SK-N-SH (cell line): ENCODE measurements around the gene RNF126. TPM values are rescaled to one million over a fixed set of nuclear protein-coding genes. Genes with fewer than 3 reads are reported as not detected.

Source experiments
- CTCF ChIA-PET: fragments of 300-600, 350-600 bp; formaldehyde crosslinking; extraction: SDS; loops from one replicate; lab custom pipeline; 2021; lab: Yijun Ruan, JAX
- POLR2A ChIA-PET: fragments of 350-600 bp; sonication (Branson Sonifier 250); formaldehyde crosslinking; extraction: SDS; loops from one replicate; lab custom pipeline; 2020; ENCODE audit warnings: antibody characterized with exemption, inconsistent platforms; lab: Yijun Ruan, JAX
- DNase-seq: peaks from one replicate; pipeline ENCODE4 v3.0.0; 2012
- H2AFZ ChIP-seq: fragments of 200-600 bp; sonication (generic); 2 replicates; pipeline ENCODE4 v1.8.1; 2016; ENCODE audit warnings: antibody characterized with exemption, mild to moderate bottlenecking, low read depth
- H3F3A ChIP-seq: fragments of 200-600 bp; sonication (generic); replicated peaks from 2 replicates; pipeline ENCODE3; 2016; ENCODE audit warnings: antibody characterized with exemption, mild to moderate bottlenecking; ENCODE audit not compliant: insufficient read depth
- H3K27ac ChIP-seq, 2 experiments: fragments of 200-500 bp in 1 of 2; fragments of 200-600 bp in 1 of 2; sonication (Bioruptor generic) in 1 of 2; sonication (generic), shearing (Covaris generic) in 1 of 2; 2 replicates each; pipeline versions ENCODE4 v1.5.1 to v1.6.1; 2014 to 2016; ENCODE audit warnings: low read depth in 2 of 2, inconsistent platforms in 1 of 2, low read length in 1 of 2, mild to moderate bottlenecking in 1 of 2, mixed read lengths in 1 of 2
- H3K27me3 ChIP-seq: fragments of 200-600 bp; sonication (generic), shearing (Covaris generic); 2 replicates; pipeline ENCODE4 v1.6.1; 2016; ENCODE audit warnings: mixed run types; ENCODE audit not compliant: insufficient read depth
- H3K36me3 ChIP-seq, 2 experiments: fragments of 200-500 bp in 1 of 2; fragments of 200-600 bp in 1 of 2; sonication (Bioruptor generic) in 1 of 2; sonication (generic) in 1 of 2; replicated peaks in 1 of 2; 2 replicates each; pipeline versions ENCODE3 to v1.5.1; 2014 to 2016; ENCODE audit warnings: low read length in 1 of 2, mild to moderate bottlenecking in 1 of 2; ENCODE audit not compliant: insufficient read depth in 2 of 2, control insufficient read depth in 1 of 2
- H3K4me1 ChIP-seq, 2 experiments: fragments of 200-500 bp in 1 of 2; fragments of 200-600 bp in 1 of 2; sonication (Bioruptor generic) in 1 of 2; sonication (generic), shearing (Covaris generic) in 1 of 2; 2 replicates each; pipeline versions ENCODE4 v1.5.1 to v1.6.1; 2014 to 2016; ENCODE audit warnings: low read depth in 1 of 2, low read length in 1 of 2, mixed run types in 1 of 2; ENCODE audit not compliant: insufficient read depth in 2 of 2, control insufficient read depth in 1 of 2
- H3K4me2 ChIP-seq: fragments of 200-600 bp; sonication (generic), shearing (Covaris generic); 2 replicates; pipeline ENCODE4 v1.6.1; 2017; ENCODE audit warnings: mixed run types
- H3K4me3 ChIP-seq, 2 experiments: fragments of 200-500 bp in 1 of 2; fragments of 200-600 bp in 1 of 2; sonication (Bioruptor generic) in 1 of 2; sonication (generic), shearing (Covaris generic) in 1 of 2; 2 replicates each; pipeline versions ENCODE4 v1.5.1 to v1.8.1; 2014 to 2016; ENCODE audit warnings: low read depth in 2 of 2, inconsistent platforms in 1 of 2, low read length in 1 of 2, mild to moderate bottlenecking in 1 of 2, mixed read lengths in 1 of 2, moderate library complexity in 1 of 2
- H3K79me2 ChIP-seq: fragments of 200-600 bp; sonication (generic); 2 replicates; pipeline ENCODE4 v1.8.1; 2017; ENCODE audit warnings: mild to moderate bottlenecking; ENCODE audit not compliant: insufficient read depth
- H3K9ac ChIP-seq: fragments of 200-600 bp; sonication (generic); 2 replicates; pipeline ENCODE4 v1.6.1; 2017; ENCODE audit warnings: mixed run types
- H3K9me2 ChIP-seq: fragments of 200-600 bp; sonication (generic); 2 replicates; pipeline ENCODE4 v1.6.1; 2017; ENCODE audit warnings: mixed run types
- H3K9me3 ChIP-seq: fragments of 200-600 bp; sonication (generic); 2 replicates; pipeline ENCODE4 v1.6.1; 2017; ENCODE audit warnings: mixed run types, mild to moderate bottlenecking, moderate library complexity
- H4K20me1 ChIP-seq: fragments of 200-600 bp; sonication (generic); 2 replicates; pipeline ENCODE4 v1.6.1; 2017; ENCODE audit warnings: mild to moderate bottlenecking, mixed run types; ENCODE audit not compliant: insufficient read depth
- CHD2 ChIP-seq: fragments of 150-350 bp; IDR thresholded peaks from 2 replicates; pipeline ENCODE4 v1.6.1; 2018; ENCODE audit warnings: low read length; ENCODE audit not compliant: partially characterized antibody
- ELF1 ChIP-seq: IDR thresholded peaks from 2 replicates; pipeline ENCODE4 v1.4.0; 2012
- EZH2phosphoT487 ChIP-seq: fragments of 200-600 bp; sonication (generic); IDR thresholded peaks from 2 replicates; pipeline ENCODE4 v1.6.1; 2017; ENCODE audit warnings: low read depth, mixed run types, mild to moderate bottlenecking, antibody characterized with exemption, moderate library complexity, borderline replicate concordance
- FOXJ3 ChIP-seq: sonication (generic); formaldehyde crosslinking; IDR thresholded peaks from 2 replicates; pipeline ENCODE4 v1.5.1; 2020; ENCODE audit warnings: mild to moderate bottlenecking, missing genetic modification reagents
- FOXM1 ChIP-seq: IDR thresholded peaks from 2 replicates; pipeline ENCODE4 v1.4.0; 2012; ENCODE audit warnings: low read depth, mild to moderate bottlenecking
- GABPA ChIP-seq: IDR thresholded peaks from 2 replicates; pipeline ENCODE4 v1.4.0; 2012; ENCODE audit warnings: low read depth, mild to moderate bottlenecking
- JUND ChIP-seq: IDR thresholded peaks from 2 replicates; pipeline ENCODE4 v1.4.0; 2012
- NFIC ChIP-seq: IDR thresholded peaks from 2 replicates; pipeline ENCODE4 v1.4.0; 2012; ENCODE audit warnings: borderline replicate concordance
- NRF1 ChIP-seq: IDR thresholded peaks from 2 replicates; pipeline ENCODE4 v1.6.1; 2012; ENCODE audit warnings: low read depth, mild to moderate bottlenecking, low read length
- POLR2AphosphoS5 ChIP-seq: IDR thresholded peaks from 2 replicates; pipeline ENCODE4 v1.6.1; 2012; ENCODE audit warnings: low read depth, low read length
- RFX5 ChIP-seq: IDR thresholded peaks from 2 replicates; pipeline ENCODE4 v1.6.1; 2012; ENCODE audit warnings: mild to moderate bottlenecking, improper control_type of control experiment, low read length
- SMC3 ChIP-seq: IDR thresholded peaks from 2 replicates; pipeline ENCODE4 v1.6.1; 2012; ENCODE audit warnings: low read depth, low read length, improper control_type of control experiment
- TAF1 ChIP-seq: IDR thresholded peaks from 2 replicates; pipeline ENCODE4 v1.6.1; 2012; ENCODE audit warnings: low read depth, mild to moderate bottlenecking, low read length, moderate library complexity, borderline replicate concordance
- TEAD4 ChIP-seq: IDR thresholded peaks from 2 replicates; pipeline ENCODE4 v1.4.0; 2012; ENCODE audit warnings: mild to moderate bottlenecking, borderline replicate concordance; ENCODE audit not compliant: insufficient read depth
- WGBS: methylation state at CpG from one replicate; pipeline ENCODE4 v1.1.6; 2017; ENCODE audit warnings: low lambda C conversion rate; 5-methylcytosine and 5-hydroxymethylcytosine counted together
- polyA plus RNA-seq, 3 experiments: library from polyadenylated mRNA; depleted of rRNA; stranded (reverse); fragments of >200 nt; gene quantifications; 2 replicates each; pipeline ENCODE4 v1.2.3, GENCODE V29; 2012
- TF ChIP-seq, protein P1 (sequence below): IDR thresholded peaks from 2 replicates; pipeline ENCODE4 v1.4.0; 2012; ENCODE audit warnings: low read depth, borderline replicate concordance
- TF ChIP-seq, protein P2 (sequence below): fragments of 150-350 bp; IDR thresholded peaks from 2 replicates; pipeline ENCODE4 v1.6.1; 2017; ENCODE audit warnings: antibody characterized with exemption, low read length, low read depth, borderline replicate concordance
- TF ChIP-seq, protein P3 (sequence below): IDR thresholded peaks from 2 replicates; pipeline ENCODE4; 2012
- TF ChIP-seq, protein P4 (sequence below): fragments of 150-350 bp; IDR thresholded peaks from 2 replicates; pipeline ENCODE4 v1.6.1; 2016; ENCODE audit warnings: mild to moderate bottlenecking, low read depth, low read length
- TF ChIP-seq, protein P5 (sequence below): fragments of 200-600 bp; sonication (generic); IDR thresholded peaks from 2 replicates; pipeline ENCODE4 v1.6.1; 2017; ENCODE audit warnings: antibody characterized with exemption, mild to moderate bottlenecking, moderate library complexity
- TF ChIP-seq, protein P6 (sequence below): IDR thresholded peaks from 2 replicates; pipeline ENCODE4 v1.4.0; 2012; ENCODE audit warnings: low read depth

The RNF126 gene
- polyA plus RNA-seq, 1 of the 3 experiments (the other 2 are of a cell fraction): 12.9 TPM

DNA sequence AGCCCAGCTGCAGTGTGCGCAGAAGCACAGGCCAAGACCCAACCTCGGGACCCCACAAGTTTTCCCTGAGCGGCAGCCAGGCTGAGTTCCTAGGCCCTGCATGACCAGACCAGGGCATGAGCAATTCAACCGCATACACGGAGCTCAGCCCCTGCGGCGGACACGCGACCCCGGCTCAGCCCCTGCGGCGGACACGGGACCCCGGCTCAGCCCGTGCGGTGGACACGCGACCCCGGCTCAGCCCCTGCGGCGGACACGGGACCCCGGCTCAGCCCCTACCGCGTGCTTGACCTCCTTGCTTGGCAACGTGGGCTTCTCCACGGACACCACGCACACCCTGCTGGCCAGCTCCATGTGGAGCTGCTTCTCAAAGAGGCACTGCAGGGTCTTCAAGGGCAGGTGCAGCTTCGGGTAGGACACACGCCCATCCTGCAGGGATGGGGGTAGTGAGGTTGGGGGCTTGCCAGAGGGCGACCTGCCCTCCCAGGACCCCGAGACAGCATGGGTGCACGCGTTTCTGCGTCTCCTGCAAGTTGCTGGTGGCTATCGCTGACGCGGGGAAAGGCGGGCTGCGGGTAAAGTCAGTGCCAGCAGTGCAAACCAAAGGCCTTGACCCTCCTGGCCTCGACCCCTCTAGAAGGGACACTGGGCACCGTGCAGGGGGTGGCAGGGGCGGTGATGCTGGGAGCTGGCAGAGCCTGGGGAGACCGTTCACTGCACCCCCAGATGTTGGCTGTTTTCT, 39.7 kb downstream of the RNF126 start:
- H3K4me2 ChIP-seq: no peak overlapping the region
- no peak overlapping the region for H3K4me3 ChIP-seq
- H3K27ac ChIP-seq: peak overlapping the region in 1 of 2 experiments; percentile 42; a peak in 2 of 4 replicates
- H3K9me3 ChIP-seq: no peaks in the 10 kb centered on the region
- H3K36me3 ChIP-seq: peaks cover 0 to 33% of the 10 kb centered on the region in 2 experiments
- H4K20me1 ChIP-seq: 0 out of 2 replicates have a peak, but pooled peaks cover 7% of the 10 kb centered on the region
- ChIA-PET POLR2A (no interaction called here), CTCF (interaction anchor here (1.2 to 1.4 kb wide), 2 partner anchors 35 to 39 kb away, joined by 3 to 6 read pairs; no protein-coding TSS in a partner anchor)
- no peaks in the 10 kb centered on the region for H3F3A ChIP-seq
- no peak overlapping the region for H3K9ac ChIP-seq
- H3K4me1 ChIP-seq: no peaks in the 10 kb centered on the region
- no peaks in the 10 kb centered on the region for H3K27me3 ChIP-seq
- TF ChIP-seq TAF1: no peak
- no peak for TF ChIP-seq GABPA
- TF ChIP-seq RFX5: no peak
- TF ChIP-seq EZH2phosphoT487: no peak
- no peak for TF ChIP-seq FOXM1
- TF ChIP-seq, protein P1, sequence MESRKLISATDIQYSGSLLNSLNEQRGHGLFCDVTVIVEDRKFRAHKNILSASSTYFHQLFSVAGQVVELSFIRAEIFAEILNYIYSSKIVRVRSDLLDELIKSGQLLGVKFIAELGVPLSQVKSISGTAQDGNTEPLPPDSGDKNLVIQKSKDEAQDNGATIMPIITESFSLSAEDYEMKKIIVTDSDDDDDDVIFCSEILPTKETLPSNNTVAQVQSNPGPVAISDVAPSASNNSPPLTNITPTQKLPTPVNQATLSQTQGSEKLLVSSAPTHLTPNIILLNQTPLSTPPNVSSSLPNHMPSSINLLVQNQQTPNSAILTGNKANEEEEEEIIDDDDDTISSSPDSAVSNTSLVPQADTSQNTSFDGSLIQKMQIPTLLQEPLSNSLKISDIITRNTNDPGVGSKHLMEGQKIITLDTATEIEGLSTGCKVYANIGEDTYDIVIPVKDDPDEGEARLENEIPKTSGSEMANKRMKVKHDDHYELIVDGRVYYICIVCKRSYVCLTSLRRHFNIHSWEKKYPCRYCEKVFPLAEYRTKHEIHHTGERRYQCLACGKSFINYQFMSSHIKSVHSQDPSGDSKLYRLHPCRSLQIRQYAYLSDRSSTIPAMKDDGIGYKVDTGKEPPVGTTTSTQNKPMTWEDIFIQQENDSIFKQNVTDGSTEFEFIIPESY: no peak
- TF ChIP-seq, protein P2, sequence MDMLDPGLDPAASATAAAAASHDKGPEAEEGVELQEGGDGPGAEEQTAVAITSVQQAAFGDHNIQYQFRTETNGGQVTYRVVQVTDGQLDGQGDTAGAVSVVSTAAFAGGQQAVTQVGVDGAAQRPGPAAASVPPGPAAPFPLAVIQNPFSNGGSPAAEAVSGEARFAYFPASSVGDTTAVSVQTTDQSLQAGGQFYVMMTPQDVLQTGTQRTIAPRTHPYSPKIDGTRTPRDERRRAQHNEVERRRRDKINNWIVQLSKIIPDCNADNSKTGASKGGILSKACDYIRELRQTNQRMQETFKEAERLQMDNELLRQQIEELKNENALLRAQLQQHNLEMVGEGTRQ: no peak
- no peak for TF ChIP-seq POLR2AphosphoS5
- TF ChIP-seq, protein P3, sequence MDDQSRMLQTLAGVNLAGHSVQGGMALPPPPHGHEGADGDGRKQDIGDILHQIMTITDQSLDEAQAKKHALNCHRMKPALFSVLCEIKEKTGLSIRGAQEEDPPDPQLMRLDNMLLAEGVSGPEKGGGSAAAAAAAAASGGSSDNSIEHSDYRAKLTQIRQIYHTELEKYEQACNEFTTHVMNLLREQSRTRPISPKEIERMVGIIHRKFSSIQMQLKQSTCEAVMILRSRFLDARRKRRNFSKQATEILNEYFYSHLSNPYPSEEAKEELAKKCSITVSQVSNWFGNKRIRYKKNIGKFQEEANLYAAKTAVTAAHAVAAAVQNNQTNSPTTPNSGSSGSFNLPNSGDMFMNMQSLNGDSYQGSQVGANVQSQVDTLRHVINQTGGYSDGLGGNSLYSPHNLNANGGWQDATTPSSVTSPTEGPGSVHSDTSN: no peak
- TF ChIP-seq ELF1: no peak
- TF ChIP-seq JUND: no peak
- TF ChIP-seq CHD2: no peak
- no peak for TF ChIP-seq FOXJ3 (CRISPR knock-in tag)
- TF ChIP-seq NFIC: no peak
- TF ChIP-seq, protein P4, sequence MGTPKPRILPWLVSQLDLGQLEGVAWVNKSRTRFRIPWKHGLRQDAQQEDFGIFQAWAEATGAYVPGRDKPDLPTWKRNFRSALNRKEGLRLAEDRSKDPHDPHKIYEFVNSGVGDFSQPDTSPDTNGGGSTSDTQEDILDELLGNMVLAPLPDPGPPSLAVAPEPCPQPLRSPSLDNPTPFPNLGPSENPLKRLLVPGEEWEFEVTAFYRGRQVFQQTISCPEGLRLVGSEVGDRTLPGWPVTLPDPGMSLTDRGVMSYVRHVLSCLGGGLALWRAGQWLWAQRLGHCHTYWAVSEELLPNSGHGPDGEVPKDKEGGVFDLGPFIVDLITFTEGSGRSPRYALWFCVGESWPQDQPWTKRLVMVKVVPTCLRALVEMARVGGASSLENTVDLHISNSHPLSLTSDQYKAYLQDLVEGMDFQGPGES: no peak
- TF ChIP-seq, protein P5, sequence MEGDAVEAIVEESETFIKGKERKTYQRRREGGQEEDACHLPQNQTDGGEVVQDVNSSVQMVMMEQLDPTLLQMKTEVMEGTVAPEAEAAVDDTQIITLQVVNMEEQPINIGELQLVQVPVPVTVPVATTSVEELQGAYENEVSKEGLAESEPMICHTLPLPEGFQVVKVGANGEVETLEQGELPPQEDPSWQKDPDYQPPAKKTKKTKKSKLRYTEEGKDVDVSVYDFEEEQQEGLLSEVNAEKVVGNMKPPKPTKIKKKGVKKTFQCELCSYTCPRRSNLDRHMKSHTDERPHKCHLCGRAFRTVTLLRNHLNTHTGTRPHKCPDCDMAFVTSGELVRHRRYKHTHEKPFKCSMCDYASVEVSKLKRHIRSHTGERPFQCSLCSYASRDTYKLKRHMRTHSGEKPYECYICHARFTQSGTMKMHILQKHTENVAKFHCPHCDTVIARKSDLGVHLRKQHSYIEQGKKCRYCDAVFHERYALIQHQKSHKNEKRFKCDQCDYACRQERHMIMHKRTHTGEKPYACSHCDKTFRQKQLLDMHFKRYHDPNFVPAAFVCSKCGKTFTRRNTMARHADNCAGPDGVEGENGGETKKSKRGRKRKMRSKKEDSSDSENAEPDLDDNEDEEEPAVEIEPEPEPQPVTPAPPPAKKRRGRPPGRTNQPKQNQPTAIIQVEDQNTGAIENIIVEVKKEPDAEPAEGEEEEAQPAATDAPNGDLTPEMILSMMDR: no peak
- TF ChIP-seq, protein P6, sequence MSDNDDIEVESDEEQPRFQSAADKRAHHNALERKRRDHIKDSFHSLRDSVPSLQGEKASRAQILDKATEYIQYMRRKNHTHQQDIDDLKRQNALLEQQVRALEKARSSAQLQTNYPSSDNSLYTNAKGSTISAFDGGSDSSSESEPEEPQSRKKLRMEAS: no peak
- no peak for TF ChIP-seq SMC3
- no peak for TF ChIP-seq NRF1
- TF ChIP-seq TEAD4: no peak
- no peaks in the 10 kb centered on the region for H3K9me2 ChIP-seq
- WGBS: 90% methylated on average over 21 of the region's 44 CpGs
- H3K79me2 ChIP-seq: peaks cover 4% of the 10 kb centered on the region; the same call in 1 of the 2 replicates
- DNase-seq: no peak
- H2AFZ ChIP-seq: no peak overlapping the region
